ENCODE data around the gene SMARCB1. TPM values are rescaled to one million over a fixed set of nuclear protein-coding genes. Genes with fewer than 3 reads are reported as not detected.

The SMARCB1 gene
- total RNA-seq, 2 donors from 2014 or later, result 136 to 148 TPM

DNA sequence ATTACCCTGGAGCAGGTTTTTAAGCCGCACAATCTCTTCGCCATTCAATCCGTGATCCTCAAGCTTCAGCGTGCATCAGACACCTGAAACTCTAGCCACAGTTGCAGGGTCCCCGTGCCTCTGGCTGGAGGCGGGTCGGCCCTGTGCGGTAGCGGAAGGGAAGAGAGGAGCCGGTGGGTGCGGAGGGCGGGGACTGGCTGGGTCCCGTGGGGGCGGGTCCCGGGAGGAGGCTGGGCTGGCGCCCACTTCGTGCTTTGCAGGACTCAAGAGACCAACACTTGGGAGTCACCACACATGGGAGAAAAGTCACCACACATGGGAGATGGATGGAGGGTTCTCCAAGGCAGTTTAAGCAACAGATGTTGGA, 23.2 kb upstream of the SMARCB1 start:
- no peak overlapping the region for H3K4me3 ChIP-seq (ENCODE audit: low read length)
- peak; percentile 80 for DNase-seq
- H3K27ac ChIP-seq (ENCODE audit: low read depth, low read length), result no peak overlapping the region
- WGBS, 2 experiments (ENCODE audit: insufficient coverage in 1 of 2, insufficient read length in 1 of 2), result 59 to 66% methylated on average over 9 to 17 of the region's 17 CpGs
- H3K27ac Mint-ChIP-seq, result no peak overlapping the region
- H3K4me1 ChIP-seq (ENCODE audit: control insufficient read depth, insufficient read depth, low read length), result no peaks in the 10 kb centered on the region
- H3K36me3 Mint-ChIP-seq (ENCODE audit: low read depth), result no peaks in the 10 kb centered on the region
- H3K9me3 ChIP-seq (ENCODE audit: control insufficient read depth, low read length), result no peaks in the 10 kb centered on the region
- H3K9me3 Mint-ChIP-seq, result no peaks in the 10 kb centered on the region
- peaks cover 11% of the 10 kb centered on the region for H3K4me1 Mint-ChIP-seq
- H3K9ac ChIP-seq (ENCODE audit: extremely low read depth, low read length, poor library complexity, severe bottlenecking), result no peak overlapping the region
- H3K4me3 Mint-ChIP-seq, result peak overlapping the region; percentile 38
- peaks cover 12% of the 10 kb centered on the region for H3K27me3 Mint-ChIP-seq (ENCODE audit: insufficient read depth)
- no peaks in the 10 kb centered on the region for H3K27me3 ChIP-seq (ENCODE audit: control insufficient read depth, insufficient read depth, low read length, poor library complexity, severe bottlenecking)
- H3K36me3 ChIP-seq (ENCODE audit: control insufficient read depth, insufficient read depth, low read length), result peaks cover 4% of the 10 kb centered on the region
- TF ChIP-seq, protein P1, sequence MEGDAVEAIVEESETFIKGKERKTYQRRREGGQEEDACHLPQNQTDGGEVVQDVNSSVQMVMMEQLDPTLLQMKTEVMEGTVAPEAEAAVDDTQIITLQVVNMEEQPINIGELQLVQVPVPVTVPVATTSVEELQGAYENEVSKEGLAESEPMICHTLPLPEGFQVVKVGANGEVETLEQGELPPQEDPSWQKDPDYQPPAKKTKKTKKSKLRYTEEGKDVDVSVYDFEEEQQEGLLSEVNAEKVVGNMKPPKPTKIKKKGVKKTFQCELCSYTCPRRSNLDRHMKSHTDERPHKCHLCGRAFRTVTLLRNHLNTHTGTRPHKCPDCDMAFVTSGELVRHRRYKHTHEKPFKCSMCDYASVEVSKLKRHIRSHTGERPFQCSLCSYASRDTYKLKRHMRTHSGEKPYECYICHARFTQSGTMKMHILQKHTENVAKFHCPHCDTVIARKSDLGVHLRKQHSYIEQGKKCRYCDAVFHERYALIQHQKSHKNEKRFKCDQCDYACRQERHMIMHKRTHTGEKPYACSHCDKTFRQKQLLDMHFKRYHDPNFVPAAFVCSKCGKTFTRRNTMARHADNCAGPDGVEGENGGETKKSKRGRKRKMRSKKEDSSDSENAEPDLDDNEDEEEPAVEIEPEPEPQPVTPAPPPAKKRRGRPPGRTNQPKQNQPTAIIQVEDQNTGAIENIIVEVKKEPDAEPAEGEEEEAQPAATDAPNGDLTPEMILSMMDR (conservative IDR thresholded peaks at IDR 0.05), result no peak

DNA sequence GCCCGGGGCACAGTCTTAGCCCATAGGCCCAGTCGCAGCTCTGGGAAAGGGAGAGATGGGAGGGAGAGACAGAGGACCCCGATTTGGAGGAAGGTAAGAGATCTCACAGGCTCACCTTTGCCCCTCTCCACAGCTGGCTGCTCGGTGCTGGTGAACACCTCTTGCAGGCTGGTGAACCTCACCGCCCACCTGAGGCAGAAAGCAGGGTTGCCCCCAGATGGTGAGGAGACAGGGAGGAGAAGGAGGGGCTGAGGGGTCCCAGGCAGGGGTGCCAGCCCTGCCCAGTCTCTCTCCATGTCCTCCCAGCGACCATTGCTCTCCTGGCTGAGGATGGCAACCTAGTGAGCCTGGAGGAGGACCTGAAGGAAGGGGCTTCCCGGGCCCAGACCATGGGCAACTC, 22.8 kb upstream of the SMARCB1 start:
- peak overlapping the region; percentile 38 for H3K4me3 Mint-ChIP-seq
- no peak overlapping the region for H3K9ac ChIP-seq (ENCODE audit: extremely low read depth, low read length, poor library complexity, severe bottlenecking)

GRCh38 chr22:23764899-23765881, 21.6 kb upstream of the SMARCB1 start:
- TF ChIP-seq, protein P1 (conservative IDR thresholded peaks at IDR 0.05), result no peak
- H3K27ac Mint-ChIP-seq, result no peak overlapping the region
- Histone ChIP-seq H3K4me3 (ENCODE audit: low read length) (peak overlapping the region; percentile 17), H3K4me1 (ENCODE audit: control insufficient read depth, insufficient read depth, low read length) (no peaks in the 10 kb centered on the region), H3K27me3 (ENCODE audit: control insufficient read depth, insufficient read depth, low read length, poor library complexity, severe bottlenecking) (no peaks in the 10 kb centered on the region), H3K9ac (ENCODE audit: extremely low read depth, low read length, poor library complexity, severe bottlenecking) (no peak overlapping the region), H3K27ac (ENCODE audit: low read depth, low read length) (no peak overlapping the region), H3K36me3 (ENCODE audit: control insufficient read depth, insufficient read depth, low read length) (peaks cover 4% of the 10 kb centered on the region), H3K9me3 (ENCODE audit: control insufficient read depth, low read length) (no peaks in the 10 kb centered on the region)
- H3K9me3 Mint-ChIP-seq, result no peaks in the 10 kb centered on the region
- 94 to 97% methylated on average over 7 to 9 of the region's 9 CpGs for WGBS, 2 experiments (ENCODE audit: insufficient coverage in 1 of 2, insufficient read length in 1 of 2)
- peaks cover 11% of the 10 kb centered on the region for H3K4me1 Mint-ChIP-seq
- H3K4me3 Mint-ChIP-seq, result no peak overlapping the region
- DNase-seq, result no peak
- H3K27me3 Mint-ChIP-seq (ENCODE audit: insufficient read depth), result peaks cover 19% of the 10 kb centered on the region
- H3K36me3 Mint-ChIP-seq (ENCODE audit: low read depth), result no peaks in the 10 kb centered on the region

More for the DNA sequence above, 22.8 kb upstream of the SMARCB1 start:
- Histone ChIP-seq H3K27ac (ENCODE audit: low read depth, low read length) (no peak overlapping the region), H3K36me3 (ENCODE audit: control insufficient read depth, insufficient read depth, low read length) (peaks cover 4% of the 10 kb centered on the region), H3K4me3 (ENCODE audit: low read length) (no peak overlapping the region), H3K27me3 (ENCODE audit: control insufficient read depth, insufficient read depth, low read length, poor library complexity, severe bottlenecking) (no peaks in the 10 kb centered on the region), H3K9me3 (ENCODE audit: control insufficient read depth, low read length) (no peaks in the 10 kb centered on the region), H3K4me1 (ENCODE audit: control insufficient read depth, insufficient read depth, low read length) (no peaks in the 10 kb centered on the region)
- TF ChIP-seq, protein P1 (conservative IDR thresholded peaks at IDR 0.05), result no peak
- DNase-seq, result no peak
- no peaks in the 10 kb centered on the region for H3K36me3 Mint-ChIP-seq (ENCODE audit: low read depth)
- peaks cover 14% of the 10 kb centered on the region for H3K27me3 Mint-ChIP-seq (ENCODE audit: insufficient read depth)
- 88 to 92% methylated on average over 4 to 7 of the region's 7 CpGs for WGBS, 2 experiments (ENCODE audit: insufficient coverage in 1 of 2, insufficient read length in 1 of 2)
- no peak overlapping the region for H3K27ac Mint-ChIP-seq
- H3K9me3 Mint-ChIP-seq, result no peaks in the 10 kb centered on the region
- H3K4me1 Mint-ChIP-seq, result peaks cover 11% of the 10 kb centered on the region

Data from endodermal cell (in vitro differentiated cells).